Tibial nerve (tissue), 4 donors: ENCODE results near the gene SRSF9. TPM values are rescaled to one million over a fixed set of nuclear protein-coding genes. Genes with fewer than 3 reads are reported as not detected.

Experiments
- DNase-seq, 2 donors: peaks; one replicate each; pipeline ENCODE4 v3.0.0-alpha.2; 2019; ENCODE audit warnings: low spot score in 2 of 2
- H3K27ac ChIP-seq, 4 donors: fragments of 200-600 bp; sonication (generic) in 3 of 4; one replicate each; pipeline ENCODE4 v1.5.1; 2017 to 2019; ENCODE audit warnings: mild to moderate bottlenecking in 1 of 4
- H3K27me3 ChIP-seq, 2 donors: fragments of 200-600 bp; sonication (generic) in 1 of 2; one replicate each; pipeline versions ENCODE4 v1.5.1 to v1.6.0; 2017 to 2019
- H3K36me3 ChIP-seq, 3 donors: fragments of 200-600 bp; sonication (generic); one replicate each; pipeline ENCODE4 v1.5.1; 2018 to 2019
- H3K4me1 ChIP-seq, 4 donors: fragments of 200-600 bp; sonication (generic) in 3 of 4; one replicate each; pipeline ENCODE4 v1.5.1; 2017 to 2019
- H3K4me3 ChIP-seq, 4 donors: fragments of 200-600 bp; sonication (generic) in 3 of 4; one replicate each; pipeline ENCODE4 v1.5.1; 2017 to 2019; ENCODE audit warnings: mild to moderate bottlenecking in 1 of 4, moderate library complexity in 1 of 4
- H3K9me3 ChIP-seq, 4 donors: fragments of 200-600 bp; sonication (generic) in 3 of 4; one replicate each; pipeline ENCODE4 v1.5.1; 2017 to 2019
- EP300 ChIP-seq, 2 donors: sonication (generic); formaldehyde crosslinking; IDR thresholded peaks; one replicate each; pipeline ENCODE4 v1.6.1; 2017; ENCODE audit warnings: antibody characterized with exemption in 2 of 2, mild to moderate bottlenecking in 1 of 2
- POLR2A ChIP-seq, 2 donors: fragments of 450-650 bp; IDR thresholded peaks; one replicate each; pipeline ENCODE4 v1.6.1; 2017; ENCODE audit warnings: antibody characterized with exemption in 2 of 2, mild to moderate bottlenecking in 2 of 2, moderate library complexity in 2 of 2
- WGBS, 2 donors: methylation state at CpG; one replicate each; pipeline ENCODE4 v1.1.5; 2018; 5-methylcytosine and 5-hydroxymethylcytosine counted together
- total RNA-seq, 4 donors: library from RNA; depleted of rRNA; stranded (reverse); fragments of >200 nt; gene quantifications; one replicate each; pipeline ENCODE4 v1.1.0, GENCODE V29; 2016
- TF ChIP-seq, protein P1 (sequence below), 5 experiments: fragments of 200-600 bp in 3 of 5; fragments of 450-650 bp in 2 of 5; sonication (generic) in 3 of 5; IDR thresholded peaks; one replicate each; pipeline ENCODE4 v1.5.1; 2016 to 2019; ENCODE audit warnings: antibody characterized with exemption in 5 of 5, mild to moderate bottlenecking in 3 of 5, moderate library complexity in 2 of 5

SRSF9 gene
- total RNA-seq, 4 donors from 2014 or later: 66.6 to 90.6 (median 77.1) TPM

DNA sequence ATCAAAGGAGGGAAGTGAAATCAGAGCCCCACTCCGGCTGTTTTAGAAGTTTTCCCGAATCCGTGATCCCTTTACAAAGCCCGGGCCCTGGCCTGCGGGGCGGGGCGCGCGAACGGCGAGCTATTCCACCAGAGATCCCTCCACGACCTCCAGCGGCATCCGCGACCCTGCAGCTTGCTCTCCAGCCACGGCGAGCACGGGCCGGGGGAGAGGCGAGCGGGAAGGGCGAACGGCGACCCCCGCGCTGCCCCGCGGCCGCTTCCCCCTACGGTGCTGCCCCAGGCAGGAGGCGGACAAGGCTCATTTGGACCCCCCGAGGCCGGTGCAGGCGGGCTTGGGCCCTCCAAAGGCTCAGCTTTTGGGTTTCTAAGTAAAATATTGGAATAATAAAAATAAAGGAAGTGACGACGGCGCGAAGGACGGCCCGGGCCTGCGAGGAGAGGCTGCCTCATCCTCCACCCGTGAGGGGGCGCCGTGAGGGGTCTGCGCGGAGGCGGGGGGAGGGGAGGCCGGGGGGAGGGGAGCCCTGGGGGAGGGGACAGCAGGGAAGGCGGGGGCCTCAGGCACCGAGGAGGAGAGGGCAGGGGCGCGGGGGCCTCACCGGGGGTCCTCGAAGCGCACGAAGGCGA lies 613 bp downstream of the SRSF9 start:
- TF ChIP-seq, protein P1, sequence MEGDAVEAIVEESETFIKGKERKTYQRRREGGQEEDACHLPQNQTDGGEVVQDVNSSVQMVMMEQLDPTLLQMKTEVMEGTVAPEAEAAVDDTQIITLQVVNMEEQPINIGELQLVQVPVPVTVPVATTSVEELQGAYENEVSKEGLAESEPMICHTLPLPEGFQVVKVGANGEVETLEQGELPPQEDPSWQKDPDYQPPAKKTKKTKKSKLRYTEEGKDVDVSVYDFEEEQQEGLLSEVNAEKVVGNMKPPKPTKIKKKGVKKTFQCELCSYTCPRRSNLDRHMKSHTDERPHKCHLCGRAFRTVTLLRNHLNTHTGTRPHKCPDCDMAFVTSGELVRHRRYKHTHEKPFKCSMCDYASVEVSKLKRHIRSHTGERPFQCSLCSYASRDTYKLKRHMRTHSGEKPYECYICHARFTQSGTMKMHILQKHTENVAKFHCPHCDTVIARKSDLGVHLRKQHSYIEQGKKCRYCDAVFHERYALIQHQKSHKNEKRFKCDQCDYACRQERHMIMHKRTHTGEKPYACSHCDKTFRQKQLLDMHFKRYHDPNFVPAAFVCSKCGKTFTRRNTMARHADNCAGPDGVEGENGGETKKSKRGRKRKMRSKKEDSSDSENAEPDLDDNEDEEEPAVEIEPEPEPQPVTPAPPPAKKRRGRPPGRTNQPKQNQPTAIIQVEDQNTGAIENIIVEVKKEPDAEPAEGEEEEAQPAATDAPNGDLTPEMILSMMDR (IDR thresholded peaks at IDR 0.05): no peak
- TF ChIP-seq POLR2A (IDR thresholded peaks at IDR 0.05) (no peak), EP300 (IDR thresholded peaks at IDR 0.05) (no peak)
- Histone ChIP-seq H3K9me3 (no peaks in the 10 kb centered on the region), H3K27ac (peak overlapping the region; percentile 83 to 95 (median 92)), H3K27me3 (no peaks in the 10 kb centered on the region), H3K4me1 (peaks cover 0 to 51% (median 27%) of the 10 kb centered on the region in 4 donors), H3K36me3 (peaks cover 0 to 36% (median 4%) of the 10 kb centered on the region in 3 donors), H3K4me3 (peak overlapping the region; percentile 70 to 100 (median 95))
- 0 to 1% methylated on average over 35 to 41 of the region's 57 CpGs for WGBS, 2 donors
- peak in 1 of 2 donors; percentile 7 for DNase-seq

DNA sequence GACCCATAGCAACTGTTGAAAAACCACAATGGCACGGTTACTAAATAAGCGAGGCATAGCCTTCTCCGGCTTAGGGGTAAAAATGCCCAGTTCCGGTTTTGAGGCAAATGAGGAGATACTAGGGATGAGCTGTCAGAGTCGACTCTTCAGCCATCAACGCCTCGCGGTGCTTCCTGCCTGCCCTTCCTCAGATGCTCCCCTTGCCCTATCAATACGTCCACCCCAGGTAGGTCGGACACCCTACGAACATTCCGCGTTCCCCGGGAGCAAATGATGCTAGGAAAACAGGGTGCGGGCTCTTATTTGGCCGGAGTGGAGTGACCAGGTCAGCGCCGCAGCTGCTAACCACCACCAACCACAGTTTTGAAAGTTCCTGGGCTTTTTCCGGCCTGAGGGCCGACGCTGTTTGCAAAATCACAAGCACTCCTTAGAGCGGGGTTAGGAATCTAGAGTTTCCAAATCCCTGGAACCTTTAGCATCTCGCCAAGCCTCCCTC lies 1.2 kb downstream of the SRSF9 start:
- 1% methylated on average over 19 to 23 of the region's 23 CpGs for WGBS, 2 donors

DNA sequence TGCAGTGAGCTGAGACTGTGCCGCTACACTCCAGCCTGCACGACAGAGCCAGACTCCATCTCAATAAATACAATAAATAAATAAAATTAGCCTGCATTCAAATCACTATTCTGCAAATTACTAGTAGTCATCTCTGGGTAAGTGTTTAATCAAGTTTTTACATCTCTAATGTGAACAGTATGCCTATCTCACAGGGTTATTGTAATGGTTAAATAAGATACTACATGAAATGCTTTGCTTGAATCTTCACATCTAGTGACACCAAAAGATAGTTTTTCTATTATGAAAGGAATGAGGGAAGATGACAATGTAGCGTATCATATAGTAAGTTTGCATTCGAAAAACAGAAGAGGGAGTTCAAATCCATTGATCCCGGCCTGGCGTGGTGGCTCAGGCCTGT lies 2.1 kb downstream of the SRSF9 start:
- 90 to 92% methylated on average over 6 of the region's 6 CpGs for WGBS, 2 donors
- Histone ChIP-seq H3K4me3 (no peak overlapping the region), H3K4me1 (peaks cover 0 to 51% (median 27%) of the 10 kb centered on the region in 4 donors), H3K9me3 (no peaks in the 10 kb centered on the region), H3K27me3 (no peaks in the 10 kb centered on the region), H3K36me3 (peaks cover 0 to 51% (median 4%) of the 10 kb centered on the region in 3 donors), H3K27ac (no peak overlapping the region)
- TF ChIP-seq POLR2A (IDR thresholded peaks at IDR 0.05): no peak
- TF ChIP-seq, protein P1 (IDR thresholded peaks at IDR 0.05): no peak
- no peak for TF ChIP-seq EP300 (IDR thresholded peaks at IDR 0.05)
- DNase-seq: no peak

More for the DNA sequence above, 1.2 kb downstream of the SRSF9 start:
- peak overlapping the region; percentile 70 to 100 (median 95) for H3K4me3 ChIP-seq
- peak in 1 of 2 donors; percentile 12 for DNase-seq
- H3K4me1 ChIP-seq: peaks cover 0 to 51% (median 27%) of the 10 kb centered on the region in 4 donors
- H3K27ac ChIP-seq: peak overlapping the region; percentile 83 to 95 (median 92)
- no peaks in the 10 kb centered on the region for H3K27me3 ChIP-seq
- TF ChIP-seq EP300 (IDR thresholded peaks at IDR 0.05) (no peak), POLR2A (IDR thresholded peaks at IDR 0.05) (no peak)
- TF ChIP-seq, protein P1 (IDR thresholded peaks at IDR 0.05): no peak
- H3K9me3 ChIP-seq: no peaks in the 10 kb centered on the region
- peaks cover 0 to 41% (median 4%) of the 10 kb centered on the region in 3 donors for H3K36me3 ChIP-seq

DNA sequence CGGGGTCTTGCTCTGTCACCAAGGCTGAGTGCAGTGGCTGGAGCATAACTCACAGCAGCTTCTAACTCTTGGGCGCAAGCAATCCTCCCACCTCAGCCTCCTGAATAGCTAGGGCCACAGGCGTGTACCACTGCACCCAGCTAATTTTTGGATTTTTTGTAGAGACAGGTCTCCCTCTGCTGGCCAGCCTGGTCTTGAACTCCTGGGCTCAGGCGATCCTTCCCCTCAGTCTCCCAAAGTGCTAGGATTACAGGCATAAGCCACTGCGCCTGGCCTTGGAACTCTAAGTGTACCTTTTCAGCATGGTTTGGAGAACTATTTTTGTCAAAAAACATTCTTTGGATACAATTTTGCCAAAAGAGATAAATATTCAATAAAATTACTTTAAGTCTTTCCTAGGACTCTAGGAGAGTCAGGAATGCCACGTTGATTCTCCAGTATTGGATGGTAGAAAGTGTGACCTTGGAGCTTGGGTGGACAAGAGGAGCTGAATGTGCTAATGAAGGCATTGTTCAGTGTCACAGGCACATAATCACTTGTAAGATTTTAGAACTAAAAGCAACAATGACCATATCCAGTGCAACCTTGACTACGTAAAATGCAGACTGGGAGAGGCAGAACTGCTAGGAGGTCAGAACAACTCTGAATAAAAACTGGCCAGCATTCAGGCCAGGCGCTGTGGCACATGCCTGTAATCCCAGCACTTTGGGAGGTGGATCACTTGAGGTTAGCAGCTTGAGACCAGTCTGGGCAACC lies 2.8 kb downstream of the SRSF9 start:
- TF ChIP-seq, protein P1 (IDR thresholded peaks at IDR 0.05): peak; percentile 10 to 39 (median 26)
- no peak for TF ChIP-seq POLR2A (IDR thresholded peaks at IDR 0.05)
- peak in 1 of 2 donors; percentile 22 for DNase-seq
- Histone ChIP-seq H3K9me3 (no peaks in the 10 kb centered on the region), H3K4me3 (no peak overlapping the region), H3K36me3 (peaks cover 0 to 58% (median 4%) of the 10 kb centered on the region in 3 donors), H3K4me1 (peaks cover 0 to 51% (median 27%) of the 10 kb centered on the region in 4 donors), H3K27ac (no peak overlapping the region), H3K27me3 (no peaks in the 10 kb centered on the region)
- 48 to 52% methylated on average over 8 of the region's 8 CpGs for WGBS, 2 donors

DNA sequence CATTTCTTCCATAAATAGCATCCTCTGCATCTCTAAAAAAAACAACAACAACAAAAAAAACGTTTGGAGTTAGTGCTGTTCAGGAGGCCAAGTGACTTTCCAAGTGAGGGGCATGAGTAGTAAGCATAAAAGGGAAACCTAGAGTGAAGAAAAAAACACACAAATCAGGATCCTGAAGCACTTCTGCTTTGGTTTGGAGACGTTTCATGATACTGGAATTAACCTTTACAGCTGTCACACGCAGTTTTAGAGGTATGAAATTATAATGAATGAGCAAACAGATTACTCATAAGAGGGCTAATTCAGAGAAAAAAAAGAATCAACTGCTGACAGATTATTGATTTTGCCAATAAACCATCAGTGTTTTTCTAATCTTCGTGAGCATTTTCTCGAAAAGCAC lies 3.8 kb downstream of the SRSF9 start:
- Histone ChIP-seq H3K27me3 (no peaks in the 10 kb centered on the region), H3K9me3 (no peaks in the 10 kb centered on the region), H3K36me3 (peaks cover 0 to 65% (median 4%) of the 10 kb centered on the region in 3 donors), H3K27ac (no peak overlapping the region), H3K4me1 (peaks cover 0 to 43% (median 27%) of the 10 kb centered on the region in 4 donors), H3K4me3 (no peak overlapping the region)
- TF ChIP-seq, protein P1 (IDR thresholded peaks at IDR 0.05): no peak
- TF ChIP-seq EP300 (IDR thresholded peaks at IDR 0.05): no peak
- no peak for TF ChIP-seq POLR2A (IDR thresholded peaks at IDR 0.05)
- WGBS, 2 donors: 35 to 48% methylated on average over 5 of the region's 5 CpGs
- no peak for DNase-seq
